Endothelial cell of umbilical vein (primary cell): ENCODE data around the gene RASGRF2. TPM values are rescaled to one million over a fixed set of nuclear protein-coding genes. Genes with fewer than 3 reads are reported as not detected.

Source experiments
- BruUV-seq: library from RNA; stranded (reverse); fragments of 400-500 nt; replicated peaks from 2 replicates; lab custom pipeline; 2021; lab: Mats Ljungman, UMichigan
- CTCF ChIA-PET: fragments of 300-600, 350-600 bp; sonication (Branson Sonifier 250); formaldehyde crosslinking; loops from one replicate; lab custom pipeline; 2021; ENCODE audit warnings: antibody characterized with exemption, inconsistent platforms; lab: Charles Lee
- POLR2A ChIA-PET: fragments of 300-600, 350-600 bp; sonication (Branson Sonifier 250); formaldehyde crosslinking; loops from one replicate; lab custom pipeline; 2021; ENCODE audit warnings: antibody characterized with exemption, inconsistent platforms; lab: Charles Lee
- DNase-seq: peaks from one replicate; pipeline ENCODE4 v3.0.0-alpha.2; 2011; ENCODE audit warnings: low read depth, low spot score
- FAIRE-seq: peaks from 2 replicates; lab custom pipeline; 2011; peaks lifted over from hg19 to GRCh38; lab: Jason Lieb, UNC
- H2AFZ ChIP-seq: 2 replicates; pipeline ENCODE4 v1.6.0; 2012; ENCODE audit warnings: low read depth, low read length, control low read depth, inconsistent platforms
- H3K27ac ChIP-seq: 2 replicates; pipeline ENCODE4 v1.5.1; 2011; ENCODE audit warnings: low read depth, mild to moderate bottlenecking, control low read depth, low read length, moderate library complexity; ENCODE audit not compliant: insufficient read depth
- H3K27me3 ChIP-seq, 2 experiments: 2 replicates each; pipeline versions ENCODE4 v1.6.0 to v1.6.1; 2011; ENCODE audit warnings: low read length in 2 of 2, mixed read lengths in 1 of 2; ENCODE audit not compliant: control insufficient read depth in 2 of 2, insufficient read depth in 2 of 2
- H3K36me3 ChIP-seq, 2 experiments: 2 replicates in 1 of 2; 3 replicates in 1 of 2; pipeline ENCODE4 v1.5.1; 2011; ENCODE audit warnings: low read length in 2 of 2, mild to moderate bottlenecking in 1 of 2, moderate library complexity in 1 of 2; ENCODE audit not compliant: control insufficient read depth in 2 of 2, insufficient read depth in 2 of 2; ENCODE audit errors: extremely low read depth in 1 of 2
- H3K4me1 ChIP-seq: 3 replicates; pipeline ENCODE4 v1.5.1; 2011; ENCODE audit warnings: mild to moderate bottlenecking, low read length; ENCODE audit not compliant: control insufficient read depth, insufficient read depth; ENCODE audit errors: extremely low read depth
- H3K4me2 ChIP-seq: 2 replicates; pipeline ENCODE4 v1.6.1; 2011; ENCODE audit warnings: low read length, control low read depth, mixed read lengths; ENCODE audit not compliant: insufficient read depth
- H3K4me3 ChIP-seq, 3 experiments: fragments of 200-600 bp in 1 of 3; sonication (generic), shearing (Covaris generic) in 1 of 3; replicated peaks in 1 of 3; 2 replicates each; pipeline ENCODE4 v1.5.1; 2011 to 2016; ENCODE audit warnings: control low read depth in 3 of 3, low read length in 3 of 3, mild to moderate bottlenecking in 2 of 3, inconsistent platforms in 1 of 3, low read depth in 1 of 3, moderate library complexity in 1 of 3; ENCODE audit not compliant: insufficient read depth in 1 of 3
- H3K79me2 ChIP-seq: 2 replicates; pipeline ENCODE4 v1.6.0; 2012; ENCODE audit warnings: low read length, inconsistent platforms; ENCODE audit not compliant: control insufficient read depth, insufficient read depth
- H3K9ac ChIP-seq: replicated peaks from 2 replicates; pipeline ENCODE3; 2011; ENCODE audit warnings: low read length, control low read depth; ENCODE audit not compliant: insufficient read depth; ENCODE audit errors: extremely low read depth
- H3K9me1 ChIP-seq: replicated peaks from 3 replicates; pipeline ENCODE4 v1.6.0; 2011; ENCODE audit warnings: mild to moderate bottlenecking, low read length; ENCODE audit not compliant: control insufficient read depth, insufficient read depth; ENCODE audit errors: extremely low read depth
- H3K9me3 ChIP-seq: replicated peaks from 2 replicates; pipeline ENCODE4 v1.5.1; 2012; ENCODE audit warnings: low read length, inconsistent platforms; ENCODE audit not compliant: control insufficient read depth, insufficient read depth
- H4K20me1 ChIP-seq: replicated peaks from 2 replicates; pipeline ENCODE3; 2011; ENCODE audit warnings: mild to moderate bottlenecking, low read length; ENCODE audit not compliant: control insufficient read depth, insufficient read depth; ENCODE audit errors: extremely low read depth
- EZH2 ChIP-seq: IDR thresholded peaks from 2 replicates; pipeline ENCODE4 v1.6.1; 2012; ENCODE audit warnings: borderline replicate concordance, low read depth, mild to moderate bottlenecking, moderate library complexity, low read length, inconsistent platforms; ENCODE audit not compliant: severe bottlenecking
- FOS ChIP-seq: IDR thresholded peaks from 2 replicates; pipeline ENCODE4 v1.6.1; 2011; ENCODE audit warnings: mild to moderate bottlenecking, low read length, moderate library complexity, borderline replicate concordance; ENCODE audit not compliant: insufficient read depth
- GATA2 ChIP-seq: IDR thresholded peaks from 2 replicates; pipeline ENCODE4 v1.7.0; 2011; ENCODE audit warnings: low read depth, mild to moderate bottlenecking, moderate library complexity, mixed read lengths, low read length; ENCODE audit not compliant: insufficient read length, insufficient read depth
- JUN ChIP-seq: IDR thresholded peaks from 2 replicates; pipeline ENCODE4 v1.6.1; 2011; ENCODE audit warnings: borderline replicate concordance, low read depth; ENCODE audit not compliant: insufficient read length, insufficient read depth
- MYC ChIP-seq: IDR thresholded peaks from one replicate; pipeline ENCODE4 v1.6.1; 2011; ENCODE audit warnings: mild to moderate bottlenecking, low read depth, low read length
- POLR2A ChIP-seq: IDR thresholded peaks from 2 replicates; pipeline ENCODE4 v1.6.1; 2012; ENCODE audit warnings: low read depth, mild to moderate bottlenecking, control low read depth, low read length
- POLR2AphosphoS5 ChIP-seq: IDR thresholded peaks from 2 replicates; pipeline ENCODE4 v1.6.1; 2012; ENCODE audit warnings: low read depth, mild to moderate bottlenecking, control low read depth, low read length, moderate library complexity; ENCODE audit not compliant: insufficient read depth
- dilution Hi-C: fragments of 300-500 bp; cut with MboI; formaldehyde crosslinking; loops from one replicate; pipeline ENCODE4 v1.15.0; 2019; ENCODE audit warnings: low sequenced_read_pairs; ENCODE audit not compliant: extremely low pct_ligation_motif_present
- intact Hi-C: fragments of 100-400 bp; cut with micrococcal nuclease; formaldehyde crosslinking; loops from one replicate; pipeline ENCODE4 v1.10.0; 2022
- polyA plus RNA-seq, 4 experiments: library from polyadenylated mRNA; depleted of rRNA in 3 of 4; stranded (reverse) in 3 of 4; unstranded in 1 of 4; fragments of >200 nt; gene quantifications; 2 replicates each; pipeline versions ENCODE4 v1.2.1 to v1.2.3, GENCODE V29; 2011 to 2012; ENCODE audit warnings: missing spikeins in 1 of 4
- total RNA-seq: library from RNA; stranded (reverse); gene quantifications from 2 replicates; pipeline ENCODE4 v1.2.3, GENCODE V29; 2021
- TF ChIP-seq, protein P1 (sequence below), 2 donors: IDR thresholded peaks; 1 replicate in 1 of 2; 2 replicates in 1 of 2; pipeline ENCODE4 v1.5.1; 2011; ENCODE audit warnings: low read length in 2 of 2, mild to moderate bottlenecking in 2 of 2, moderate library complexity in 2 of 2, control low read depth in 1 of 2, inconsistent platforms in 1 of 2, low read depth in 1 of 2; ENCODE audit not compliant: insufficient read depth in 1 of 2; ENCODE audit errors: extremely low read depth in 1 of 2
- TF ChIP-seq, protein P2 (sequence below): IDR thresholded peaks from 2 replicates; pipeline ENCODE4 v1.6.1; 2011; ENCODE audit not compliant: insufficient read depth, insufficient read length

RASGRF2 gene
- total and polyA plus RNA-seq, 2 donors (not counting 3 experiments of a cell fraction or from before 2014, with no cell fraction given): 0.41 to 4.0 TPM

GRCh38 chr5:80937584-80938356, 22.4 kb upstream of the RASGRF2 start:
- dilution Hi-C loops (no loop called here), intact Hi-C loops (no loop called here)
- no peaks in the 10 kb centered on the region for H4K20me1 ChIP-seq
- no peak overlapping the region for H2AFZ ChIP-seq
- DNase-seq: no peak
- no peaks in the 10 kb centered on the region for H3K27me3 ChIP-seq
- H3K79me2 ChIP-seq: no peaks in the 10 kb centered on the region
- ChIA-PET CTCF (no interaction called here), POLR2A (no interaction called here)
- H3K4me1 ChIP-seq: no peaks in the 10 kb centered on the region
- H3K36me3 ChIP-seq: no peaks in the 10 kb centered on the region
- H3K27ac ChIP-seq: no peak overlapping the region
- no peak overlapping the region for H3K9ac ChIP-seq
- no peak overlapping the region for H3K4me2 ChIP-seq
- no TSS peak for BruUV-seq
- H3K4me3 ChIP-seq: no peak overlapping the region
- no peaks in the 10 kb centered on the region for H3K9me3 ChIP-seq
- FAIRE-seq: no peak
- TF ChIP-seq EZH2: no peak
- TF ChIP-seq FOS: no peak
- no peak for TF ChIP-seq GATA2
- TF ChIP-seq, protein P1, sequence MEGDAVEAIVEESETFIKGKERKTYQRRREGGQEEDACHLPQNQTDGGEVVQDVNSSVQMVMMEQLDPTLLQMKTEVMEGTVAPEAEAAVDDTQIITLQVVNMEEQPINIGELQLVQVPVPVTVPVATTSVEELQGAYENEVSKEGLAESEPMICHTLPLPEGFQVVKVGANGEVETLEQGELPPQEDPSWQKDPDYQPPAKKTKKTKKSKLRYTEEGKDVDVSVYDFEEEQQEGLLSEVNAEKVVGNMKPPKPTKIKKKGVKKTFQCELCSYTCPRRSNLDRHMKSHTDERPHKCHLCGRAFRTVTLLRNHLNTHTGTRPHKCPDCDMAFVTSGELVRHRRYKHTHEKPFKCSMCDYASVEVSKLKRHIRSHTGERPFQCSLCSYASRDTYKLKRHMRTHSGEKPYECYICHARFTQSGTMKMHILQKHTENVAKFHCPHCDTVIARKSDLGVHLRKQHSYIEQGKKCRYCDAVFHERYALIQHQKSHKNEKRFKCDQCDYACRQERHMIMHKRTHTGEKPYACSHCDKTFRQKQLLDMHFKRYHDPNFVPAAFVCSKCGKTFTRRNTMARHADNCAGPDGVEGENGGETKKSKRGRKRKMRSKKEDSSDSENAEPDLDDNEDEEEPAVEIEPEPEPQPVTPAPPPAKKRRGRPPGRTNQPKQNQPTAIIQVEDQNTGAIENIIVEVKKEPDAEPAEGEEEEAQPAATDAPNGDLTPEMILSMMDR (IDR thresholded peaks at IDR 0.05; ENCODE audit: extremely low read depth in 1 of 2, insufficient read depth in 1 of 2, low read depth in 1 of 2, low read length in 2 of 2): no peak
- TF ChIP-seq JUN: no peak
- TF ChIP-seq, protein P2, sequence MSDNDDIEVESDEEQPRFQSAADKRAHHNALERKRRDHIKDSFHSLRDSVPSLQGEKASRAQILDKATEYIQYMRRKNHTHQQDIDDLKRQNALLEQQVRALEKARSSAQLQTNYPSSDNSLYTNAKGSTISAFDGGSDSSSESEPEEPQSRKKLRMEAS: no peak
- TF ChIP-seq POLR2A: no peak
- TF ChIP-seq MYC: no peak
- TF ChIP-seq POLR2AphosphoS5: no peak
- no peaks in the 10 kb centered on the region for H3K9me1 ChIP-seq
